Brain microvascular endothelial cell (primary cell): ENCODE data around the gene KIF20B.
"Not testable (repeated sequence)": the region's sequence is repeated elsewhere in the genome, so short reads cannot be mapped to it uniquely, and the experiment has no call there.

Experiments used
- DNase-seq: peaks from one replicate; pipeline ENCODE4 v3.0.0-alpha.2; 2020
- H3K27ac ChIP-seq: fragments of 250-450 bp; sonication (Bioruptor Pico); 2 replicates; pipeline ENCODE4 v1.5.1; 2020; ENCODE audit warnings: mild to moderate bottlenecking, moderate library complexity
- H3K27me3 ChIP-seq: fragments of 250-450 bp; sonication (Bioruptor Pico); replicated peaks from 2 replicates; pipeline ENCODE4 v1.5.1; 2020; ENCODE audit warnings: mild to moderate bottlenecking
- H3K36me3 ChIP-seq: fragments of 250-450 bp; sonication (Bioruptor Pico); replicated peaks from 2 replicates; pipeline ENCODE4 v1.5.1; 2020; ENCODE audit warnings: mild to moderate bottlenecking
- H3K4me3 ChIP-seq: 2 replicates; pipeline ENCODE4 v1.5.1; 2011; ENCODE audit warnings: low read depth, mild to moderate bottlenecking, control low read depth, low read length, moderate library complexity
- CTCF ChIP-seq: IDR thresholded peaks from 2 replicates; pipeline ENCODE4 v1.5.1; 2011; ENCODE audit warnings: low read depth, mild to moderate bottlenecking, moderate library complexity, low read length, control low read depth, inconsistent platforms; ENCODE audit errors: missing control alignments
- in situ Hi-C: cut with HindIII; loops from 2 replicates; pipeline ENCODE4 v1.10.0; 2017; ENCODE audit warnings: low sequenced_read_pairs, low pct_ligation_motif_present

KIF20B gene

GRCh38 chr10:89814278-89814677 lies 112.9 kb downstream of the KIF20B start:
- in situ Hi-C loops, result no loop called here
- Histone ChIP-seq H3K27me3 (no peaks in the 10 kb centered on the region), H3K4me3 (no peak overlapping the region), H3K36me3 (no peaks in the 10 kb centered on the region), H3K27ac (no peak overlapping the region)
- TF ChIP-seq CTCF, result no peak
- no peak for DNase-seq

- TF ChIP-seq CTCF, result no peak
- Histone ChIP-seq H3K36me3 (no peaks in the 10 kb centered on the region), H3K27ac (no peak overlapping the region), H3K27me3 (no peaks in the 10 kb centered on the region), H3K4me3 (no peak overlapping the region)
- in situ Hi-C loops, result no loop called here
- no peak for DNase-seq
Measured at GRCh38 chr10:89815049-89815853, 113.9 kb downstream of the KIF20B start.

GRCh38 chr10:89819008-89819407 lies 117.6 kb downstream of the KIF20B start:
- in situ Hi-C loops, H3K4me3 ChIP-seq, H3K36me3 ChIP-seq, H3K27ac ChIP-seq, H3K27me3 ChIP-seq, DNase-seq: not testable (repeated sequence)
